HepG2 (cell line): Measurements from ENCODE around the gene BFSP1. TPM values are rescaled to one million over a fixed set of nuclear protein-coding genes. Genes with fewer than 3 reads are reported as not detected.

Source experiments
- ARNTL ChIP-seq: sonication (generic); formaldehyde crosslinking; IDR thresholded peaks from 2 replicates; pipeline ENCODE4 v1.4.0; 2020; ENCODE audit warnings: mild to moderate bottlenecking, missing genetic modification reagents
- ASH2L ChIP-seq: fragments of 300-600, 200-600 bp; sonication (generic); IDR thresholded peaks from 2 replicates; pipeline ENCODE4 v1.7.0; 2017; ENCODE audit warnings: low read depth, mild to moderate bottlenecking, moderate library complexity, mixed read lengths, low read length; ENCODE audit not compliant: insufficient read length
- ATRX ChIP-seq: sonication (generic); formaldehyde crosslinking; IDR thresholded peaks from 2 replicates; pipeline ENCODE4 v1.4.0; 2020; ENCODE audit warnings: missing genetic modification reagents, borderline replicate concordance
- GTF2F1 ChIP-seq: fragments of 150-350 bp; IDR thresholded peaks from 2 replicates; pipeline ENCODE4 v1.6.1; 2014; ENCODE audit warnings: low read length
- HNRNPL ChIP-seq: fragments of 200-400 bp; formaldehyde crosslinking; IDR thresholded peaks from 2 replicates; pipeline ENCODE4 v1.6.1; 2017; ENCODE audit warnings: mild to moderate bottlenecking, low read depth, low read length
- HOXA5 ChIP-seq: sonication (generic); formaldehyde crosslinking; IDR thresholded peaks from 2 replicates; pipeline ENCODE4 v1.4.0; 2020; ENCODE audit warnings: missing genetic modification reagents
- KLF6 ChIP-seq: IDR thresholded peaks from 2 replicates; pipeline ENCODE4 v1.8.0; 2016; ENCODE audit warnings: missing biosample characterization, missing genetic modification reagents
- PAF1 ChIP-seq: IDR thresholded peaks from 2 replicates; pipeline ENCODE4 v1.6.1; 2016; ENCODE audit warnings: missing genetic modification reagents, missing compliant biosample characterization
- TAF15 ChIP-seq: fragments of 200-400 bp; formaldehyde crosslinking; IDR thresholded peaks from one replicate; pipeline ENCODE4 v1.6.1; 2018; ENCODE audit warnings: mild to moderate bottlenecking, low read depth, low read length; ENCODE audit not compliant: poor library complexity, severe bottlenecking
- THYN1 ChIP-seq: sonication (generic); formaldehyde crosslinking; IDR thresholded peaks from 2 replicates; pipeline ENCODE4 v1.8.1; 2023; ENCODE audit warnings: low read depth, mild to moderate bottlenecking, moderate library complexity, missing genetic modification reagents, borderline replicate concordance
- ZNF337 ChIP-seq: sonication (generic); formaldehyde crosslinking; IDR thresholded peaks from 2 replicates; pipeline ENCODE4 v1.5.1; 2020; ENCODE audit warnings: missing genetic modification reagents, low read depth, mild to moderate bottlenecking, borderline replicate concordance
- ZNF672 ChIP-seq: sonication (generic); formaldehyde crosslinking; IDR thresholded peaks from 2 replicates; pipeline ENCODE4 v1.8.1; 2022; ENCODE audit warnings: missing genetic modification reagents
- ZNF850 ChIP-seq: sonication (generic); formaldehyde crosslinking; conservative IDR thresholded peaks from 2 replicates; pipeline ENCODE4 v1.9.0; 2021; ENCODE audit warnings: mild to moderate bottlenecking, missing genetic modification reagents
- ZNF878 ChIP-seq: sonication (generic); formaldehyde crosslinking; IDR thresholded peaks from 2 replicates; pipeline ENCODE4 v1.8.1; 2023; ENCODE audit warnings: mild to moderate bottlenecking, missing genetic modification reagents, moderate library complexity
- polyA plus RNA-seq, 8 experiments: library from polyadenylated mRNA; depleted of rRNA in 3 of 8; stranded (reverse) in 7 of 8; unstranded in 1 of 8; fragments of >200 nt; fragmentation: Illumina TruSeq in 4 of 8; extraction: Trizol in 4 of 8; gene quantifications; 2 replicates each; pipeline versions ENCODE4 v1.2.1 to v1.2.3, GENCODE V29; 2011 to 2016; ENCODE audit warnings: low read depth in 4 of 8, missing spikeins in 1 of 8, mixed read lengths in 1 of 8; ENCODE audit not compliant: insufficient read depth in 1 of 8
- total RNA-seq, 5 experiments: library from RNA; depleted of rRNA; stranded (reverse); fragments of >200 nt; fragmentation: Illumina TruSeq; extraction: Trizol; gene quantifications; 2 replicates each; pipeline ENCODE4 v1.2.3, GENCODE V29; 2016; ENCODE audit warnings: low read depth in 1 of 5
- TF ChIP-seq, protein P1 (sequence below): sonication (generic); formaldehyde crosslinking; IDR thresholded peaks from 2 replicates; pipeline ENCODE4 v1.8.0; 2022; ENCODE audit warnings: mild to moderate bottlenecking, missing genetic modification reagents, moderate library complexity
- TF ChIP-seq, protein P2 (sequence below): sonication (generic); formaldehyde crosslinking; IDR thresholded peaks from 2 replicates; pipeline ENCODE4 v1.4.0; 2020; ENCODE audit warnings: mild to moderate bottlenecking, low read depth, missing genetic modification reagents
- TF ChIP-seq, protein P3 (sequence below): sonication (generic); formaldehyde crosslinking; IDR thresholded peaks from 2 replicates; pipeline ENCODE4 v1.9.0; 2021; ENCODE audit warnings: missing genetic modification reagents, borderline replicate concordance
- TF ChIP-seq, protein P4 (sequence below): sonication (generic); formaldehyde crosslinking; IDR thresholded peaks from 2 replicates; pipeline ENCODE4 v1.5.1; 2020; ENCODE audit warnings: mild to moderate bottlenecking, moderate library complexity, missing genetic modification reagents
- TF ChIP-seq, protein P5 (sequence below): sonication (generic); formaldehyde crosslinking; IDR thresholded peaks from 2 replicates; pipeline ENCODE4 v1.8.1; 2023; ENCODE audit warnings: mild to moderate bottlenecking, inconsistent platforms, moderate library complexity, missing genetic modification reagents, borderline replicate concordance
- TF ChIP-seq, protein P6 (sequence below): fragments of 450-650 bp; IDR thresholded peaks from 2 replicates; pipeline ENCODE4 v1.6.1; 2016

Gene BFSP1
- total and polyA plus RNA-seq, 2 of the 13 experiments (the other 11 are each of a cell fraction or from before 2014, with no cell fraction given), result 0.22 to 0.26 TPM

DNA sequence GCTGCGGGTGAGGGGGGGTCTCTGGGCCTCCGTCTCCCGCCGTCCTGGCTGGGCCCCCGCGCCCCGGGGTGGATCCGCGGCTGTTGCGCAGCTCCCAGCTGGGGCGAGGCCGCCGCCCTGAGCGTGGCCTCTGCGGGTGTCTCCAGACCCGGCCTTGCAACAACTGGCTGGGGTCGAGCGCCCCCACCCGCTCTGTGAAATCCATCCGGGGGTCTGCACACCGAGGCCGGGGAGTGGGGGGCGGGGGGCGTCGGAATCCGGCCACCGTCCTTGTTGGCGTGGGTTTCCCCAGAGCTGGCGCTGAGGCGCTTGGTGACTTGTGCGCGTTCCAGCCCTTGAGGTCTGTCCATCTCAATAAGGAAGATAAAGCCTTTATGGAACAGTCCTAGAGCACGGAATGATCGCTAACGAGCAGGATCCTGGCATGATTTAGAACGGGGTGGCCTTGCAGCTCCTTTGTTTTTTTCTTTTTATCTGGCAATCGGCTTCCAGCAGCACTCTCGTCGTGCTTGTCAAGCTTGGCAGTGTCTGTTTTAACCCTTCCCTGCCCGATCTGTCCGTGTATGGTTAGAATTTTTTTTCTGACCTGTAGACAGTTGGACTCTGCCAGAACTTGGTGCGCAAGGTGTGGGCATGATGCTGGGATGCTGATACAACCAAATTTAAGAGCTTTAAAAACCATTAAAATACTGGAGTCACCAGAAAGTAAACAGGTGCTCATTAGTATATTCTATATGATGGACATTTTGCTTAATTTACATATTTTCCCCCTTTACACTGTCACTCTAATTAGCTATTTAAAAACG lies 39.4 kb upstream of the BFSP1 start (continued):
- TF ChIP-seq ZNF850 (no peak), GTF2F1 (no peak), ZNF878 (CRISPR knock-in tag) (no peak), HNRNPL (no peak), ZNF672 (no peak), PAF1 (CRISPR knock-in tag) (no peak), HOXA5 (CRISPR knock-in tag) (no peak), KLF6 (CRISPR knock-in tag) (no peak; the same call in 1 of the 2 replicates), THYN1 (CRISPR knock-in tag) (no peak), ZNF337 (CRISPR knock-in tag) (no peak), ATRX (no peak), ASH2L (peak; percentile 86), ARNTL (CRISPR knock-in tag) (0 out of 2 replicates have a peak, but pooled peaks have one; percentile 7), TAF15 (peak; percentile 31)
- TF ChIP-seq, protein P1, sequence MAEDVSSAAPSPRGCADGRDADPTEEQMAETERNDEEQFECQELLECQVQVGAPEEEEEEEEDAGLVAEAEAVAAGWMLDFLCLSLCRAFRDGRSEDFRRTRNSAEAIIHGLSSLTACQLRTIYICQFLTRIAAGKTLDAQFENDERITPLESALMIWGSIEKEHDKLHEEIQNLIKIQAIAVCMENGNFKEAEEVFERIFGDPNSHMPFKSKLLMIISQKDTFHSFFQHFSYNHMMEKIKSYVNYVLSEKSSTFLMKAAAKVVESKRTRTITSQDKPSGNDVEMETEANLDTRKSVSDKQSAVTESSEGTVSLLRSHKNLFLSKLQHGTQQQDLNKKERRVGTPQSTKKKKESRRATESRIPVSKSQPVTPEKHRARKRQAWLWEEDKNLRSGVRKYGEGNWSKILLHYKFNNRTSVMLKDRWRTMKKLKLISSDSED, result no peak
- TF ChIP-seq, protein P2, sequence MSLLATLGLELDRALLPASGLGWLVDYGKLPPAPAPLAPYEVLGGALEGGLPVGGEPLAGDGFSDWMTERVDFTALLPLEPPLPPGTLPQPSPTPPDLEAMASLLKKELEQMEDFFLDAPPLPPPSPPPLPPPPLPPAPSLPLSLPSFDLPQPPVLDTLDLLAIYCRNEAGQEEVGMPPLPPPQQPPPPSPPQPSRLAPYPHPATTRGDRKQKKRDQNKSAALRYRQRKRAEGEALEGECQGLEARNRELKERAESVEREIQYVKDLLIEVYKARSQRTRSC (CRISPR knock-in tag), result no peak
- TF ChIP-seq, protein P3, sequence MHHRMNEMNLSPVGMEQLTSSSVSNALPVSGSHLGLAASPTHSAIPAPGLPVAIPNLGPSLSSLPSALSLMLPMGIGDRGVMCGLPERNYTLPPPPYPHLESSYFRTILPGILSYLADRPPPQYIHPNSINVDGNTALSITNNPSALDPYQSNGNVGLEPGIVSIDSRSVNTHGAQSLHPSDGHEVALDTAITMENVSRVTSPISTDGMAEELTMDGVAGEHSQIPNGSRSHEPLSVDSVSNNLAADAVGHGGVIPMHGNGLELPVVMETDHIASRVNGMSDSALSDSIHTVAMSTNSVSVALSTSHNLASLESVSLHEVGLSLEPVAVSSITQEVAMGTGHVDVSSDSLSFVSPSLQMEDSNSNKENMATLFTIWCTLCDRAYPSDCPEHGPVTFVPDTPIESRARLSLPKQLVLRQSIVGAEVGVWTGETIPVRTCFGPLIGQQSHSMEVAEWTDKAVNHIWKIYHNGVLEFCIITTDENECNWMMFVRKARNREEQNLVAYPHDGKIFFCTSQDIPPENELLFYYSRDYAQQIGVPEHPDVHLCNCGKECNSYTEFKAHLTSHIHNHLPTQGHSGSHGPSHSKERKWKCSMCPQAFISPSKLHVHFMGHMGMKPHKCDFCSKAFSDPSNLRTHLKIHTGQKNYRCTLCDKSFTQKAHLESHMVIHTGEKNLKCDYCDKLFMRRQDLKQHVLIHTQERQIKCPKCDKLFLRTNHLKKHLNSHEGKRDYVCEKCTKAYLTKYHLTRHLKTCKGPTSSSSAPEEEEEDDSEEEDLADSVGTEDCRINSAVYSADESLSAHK (CRISPR knock-in tag), result no peak
- TF ChIP-seq, protein P4, sequence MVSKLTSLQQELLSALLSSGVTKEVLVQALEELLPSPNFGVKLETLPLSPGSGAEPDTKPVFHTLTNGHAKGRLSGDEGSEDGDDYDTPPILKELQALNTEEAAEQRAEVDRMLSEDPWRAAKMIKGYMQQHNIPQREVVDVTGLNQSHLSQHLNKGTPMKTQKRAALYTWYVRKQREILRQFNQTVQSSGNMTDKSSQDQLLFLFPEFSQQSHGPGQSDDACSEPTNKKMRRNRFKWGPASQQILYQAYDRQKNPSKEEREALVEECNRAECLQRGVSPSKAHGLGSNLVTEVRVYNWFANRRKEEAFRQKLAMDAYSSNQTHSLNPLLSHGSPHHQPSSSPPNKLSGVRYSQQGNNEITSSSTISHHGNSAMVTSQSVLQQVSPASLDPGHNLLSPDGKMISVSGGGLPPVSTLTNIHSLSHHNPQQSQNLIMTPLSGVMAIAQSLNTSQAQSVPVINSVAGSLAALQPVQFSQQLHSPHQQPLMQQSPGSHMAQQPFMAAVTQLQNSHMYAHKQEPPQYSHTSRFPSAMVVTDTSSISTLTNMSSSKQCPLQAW, result no peak
- TF ChIP-seq, protein P5, sequence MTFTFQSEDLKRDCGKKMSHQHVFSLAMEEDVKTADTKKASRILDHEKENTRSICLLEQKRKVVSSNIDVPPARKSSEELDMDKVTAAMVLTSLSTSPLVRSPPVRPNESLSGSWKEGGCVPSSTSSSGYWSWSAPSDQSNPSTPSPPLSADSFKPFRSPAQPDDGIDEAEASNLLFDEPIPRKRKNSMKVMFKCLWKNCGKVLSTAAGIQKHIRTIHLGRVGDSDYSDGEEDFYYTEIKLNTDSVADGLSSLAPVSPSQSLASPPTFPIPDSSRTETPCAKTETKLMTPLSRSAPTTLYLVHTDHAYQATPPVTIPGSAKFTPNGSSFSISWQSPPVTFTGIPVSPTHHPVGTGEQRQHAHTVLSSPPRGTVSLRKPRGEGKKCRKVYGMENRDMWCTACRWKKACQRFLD (CRISPR knock-in tag), result no peak
- TF ChIP-seq, protein P6, sequence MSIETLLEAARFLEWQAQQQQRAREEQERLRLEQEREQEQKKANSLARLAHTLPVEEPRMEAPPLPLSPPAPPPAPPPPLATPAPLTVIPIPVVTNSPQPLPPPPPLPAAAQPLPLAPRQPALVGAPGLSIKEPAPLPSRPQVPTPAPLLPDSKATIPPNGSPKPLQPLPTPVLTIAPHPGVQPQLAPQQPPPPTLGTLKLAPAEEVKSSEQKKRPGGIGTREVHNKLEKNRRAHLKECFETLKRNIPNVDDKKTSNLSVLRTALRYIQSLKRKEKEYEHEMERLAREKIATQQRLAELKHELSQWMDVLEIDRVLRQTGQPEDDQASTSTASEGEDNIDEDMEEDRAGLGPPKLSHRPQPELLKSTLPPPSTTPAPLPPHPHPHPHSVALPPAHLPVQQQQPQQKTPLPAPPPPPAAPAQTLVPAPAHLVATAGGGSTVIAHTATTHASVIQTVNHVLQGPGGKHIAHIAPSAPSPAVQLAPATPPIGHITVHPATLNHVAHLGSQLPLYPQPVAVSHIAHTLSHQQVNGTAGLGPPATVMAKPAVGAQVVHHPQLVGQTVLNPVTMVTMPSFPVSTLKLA, result no peak
